Fibroblast of mammary gland (primary cell): ENCODE measurements around the gene FBXO45.

Experiments used
- DNase-seq: peaks from one replicate; pipeline ENCODE4 v3.0.0-alpha.2; 2010; ENCODE audit warnings: low read depth
- H3K4me3 ChIP-seq: 2 replicates; pipeline ENCODE4 v1.5.1; 2011; ENCODE audit warnings: low read depth, mild to moderate bottlenecking, low read length, moderate library complexity; ENCODE audit not compliant: control insufficient read depth
- TF ChIP-seq, protein P1 (sequence below): conservative IDR thresholded peaks from 2 replicates; pipeline ENCODE4 v1.5.1; 2011; ENCODE audit warnings: low read depth, low read length, inconsistent platforms; ENCODE audit not compliant: control insufficient read depth, insufficient read depth

Gene FBXO45

DNA sequence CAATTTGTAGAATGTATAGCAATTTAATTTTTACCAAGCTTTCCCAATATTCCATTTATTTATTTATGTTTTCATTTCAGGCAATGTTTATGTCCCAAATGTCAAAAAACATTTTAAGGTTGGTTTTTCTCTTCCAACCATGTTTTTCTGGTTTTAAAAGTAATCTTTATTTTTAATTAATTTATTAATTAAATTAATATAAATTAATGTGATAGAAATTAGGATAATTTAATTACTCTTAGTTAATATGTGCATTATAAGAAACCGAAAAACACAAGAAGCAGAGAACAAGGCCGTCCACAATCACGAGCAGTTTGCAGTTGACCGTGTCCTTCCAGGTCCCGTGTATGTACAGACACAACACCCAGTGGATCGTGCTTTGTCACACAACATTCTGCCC lies 34.2 kb downstream of the FBXO45 start:
- H3K4me3 ChIP-seq, result no peak overlapping the region
- TF ChIP-seq, protein P1, sequence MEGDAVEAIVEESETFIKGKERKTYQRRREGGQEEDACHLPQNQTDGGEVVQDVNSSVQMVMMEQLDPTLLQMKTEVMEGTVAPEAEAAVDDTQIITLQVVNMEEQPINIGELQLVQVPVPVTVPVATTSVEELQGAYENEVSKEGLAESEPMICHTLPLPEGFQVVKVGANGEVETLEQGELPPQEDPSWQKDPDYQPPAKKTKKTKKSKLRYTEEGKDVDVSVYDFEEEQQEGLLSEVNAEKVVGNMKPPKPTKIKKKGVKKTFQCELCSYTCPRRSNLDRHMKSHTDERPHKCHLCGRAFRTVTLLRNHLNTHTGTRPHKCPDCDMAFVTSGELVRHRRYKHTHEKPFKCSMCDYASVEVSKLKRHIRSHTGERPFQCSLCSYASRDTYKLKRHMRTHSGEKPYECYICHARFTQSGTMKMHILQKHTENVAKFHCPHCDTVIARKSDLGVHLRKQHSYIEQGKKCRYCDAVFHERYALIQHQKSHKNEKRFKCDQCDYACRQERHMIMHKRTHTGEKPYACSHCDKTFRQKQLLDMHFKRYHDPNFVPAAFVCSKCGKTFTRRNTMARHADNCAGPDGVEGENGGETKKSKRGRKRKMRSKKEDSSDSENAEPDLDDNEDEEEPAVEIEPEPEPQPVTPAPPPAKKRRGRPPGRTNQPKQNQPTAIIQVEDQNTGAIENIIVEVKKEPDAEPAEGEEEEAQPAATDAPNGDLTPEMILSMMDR, result no peak
- DNase-seq, result no peak

- TF ChIP-seq, protein P1, result no peak
- H3K4me3 ChIP-seq, result no peak overlapping the region
- DNase-seq, result no peak
Observed at GRCh38 chr3:196603683-196604082, 35.2 kb downstream of the FBXO45 start.

- DNase-seq, result no peak
Observed at GRCh38 chr3:196604548-196604947, 36.1 kb downstream of the FBXO45 start.

DNA sequence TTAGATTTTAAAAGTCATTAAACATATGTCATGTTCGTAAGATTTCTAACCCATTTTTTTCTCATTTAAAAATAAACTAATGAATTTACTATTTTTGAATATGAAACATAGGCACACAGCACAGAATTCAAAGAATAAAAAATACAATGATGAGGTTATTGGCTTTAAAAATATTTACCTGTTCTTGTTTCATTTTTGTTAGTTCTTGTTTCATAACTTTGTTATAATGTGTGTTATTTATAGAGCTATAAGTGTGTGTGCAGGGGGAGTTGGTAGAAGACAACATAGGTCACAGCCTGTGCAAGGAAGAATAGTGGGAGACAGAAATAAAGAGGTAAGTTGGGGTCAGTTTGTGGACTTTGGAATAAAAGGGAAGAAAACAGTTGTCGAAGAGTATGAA lies 40.2 kb downstream of the FBXO45 start:
- TF ChIP-seq, protein P1, result no peak
- no peak for DNase-seq
- H3K4me3 ChIP-seq, result no peak overlapping the region

More at GRCh38 chr3:196604548-196604947, 36.1 kb downstream of the FBXO45 start:
- H3K4me3 ChIP-seq, result no peak overlapping the region
- TF ChIP-seq, protein P1, result no peak

DNA sequence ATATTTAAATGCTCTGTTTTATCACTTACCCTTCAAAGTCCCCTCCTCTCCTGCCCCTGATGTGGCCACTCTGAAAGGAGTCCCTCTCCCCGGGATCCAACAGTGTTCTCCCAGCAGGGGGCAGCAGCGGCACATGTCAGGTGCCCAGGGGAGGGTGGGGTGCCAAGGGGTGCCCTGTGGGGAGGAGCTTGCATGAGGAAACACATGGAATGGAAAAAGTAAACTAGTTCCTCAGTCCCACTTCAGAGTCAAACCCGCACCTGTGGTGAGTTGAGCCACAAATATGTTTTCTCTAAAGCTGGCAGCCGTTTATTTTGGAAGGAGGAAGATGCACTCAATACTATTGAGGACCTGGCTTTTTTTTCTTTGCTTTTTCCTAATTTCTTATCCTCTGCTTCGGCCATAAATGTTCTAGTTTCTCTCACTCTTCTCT lies 40.9 kb downstream of the FBXO45 start:
- H3K4me3 ChIP-seq, result no peak overlapping the region
- TF ChIP-seq, protein P1, result peak; percentile 86
- DNase-seq, result peak; percentile 75

GRCh38 chr3:196609805-196610515 lies 41.5 kb downstream of the FBXO45 start:
- TF ChIP-seq, protein P1, result no peak
- no peak for DNase-seq
- no peak overlapping the region for H3K4me3 ChIP-seq
